ENCODE measurements around the gene RAB25.
"Not testable (repeated sequence)": the region's sequence is repeated elsewhere in the genome, so short reads cannot be mapped to it uniquely, and the experiment has no call there.

The RAB25 gene

GRCh38 chr1:156115514-156116374 lies 54.8 kb downstream of the RAB25 start:
- DNase-seq: peak in 44 of 56 donors; percentile 16 to 86 (median 54)

- DNase-seq: not testable (repeated sequence)
These were observed 55.8 kb downstream of the RAB25 start for GRCh38 chr1:156116731-156117130.

- DNase-seq: no peak
These were observed 56.6 kb downstream of the RAB25 start for GRCh38 chr1:156117414-156118176.

DNA sequence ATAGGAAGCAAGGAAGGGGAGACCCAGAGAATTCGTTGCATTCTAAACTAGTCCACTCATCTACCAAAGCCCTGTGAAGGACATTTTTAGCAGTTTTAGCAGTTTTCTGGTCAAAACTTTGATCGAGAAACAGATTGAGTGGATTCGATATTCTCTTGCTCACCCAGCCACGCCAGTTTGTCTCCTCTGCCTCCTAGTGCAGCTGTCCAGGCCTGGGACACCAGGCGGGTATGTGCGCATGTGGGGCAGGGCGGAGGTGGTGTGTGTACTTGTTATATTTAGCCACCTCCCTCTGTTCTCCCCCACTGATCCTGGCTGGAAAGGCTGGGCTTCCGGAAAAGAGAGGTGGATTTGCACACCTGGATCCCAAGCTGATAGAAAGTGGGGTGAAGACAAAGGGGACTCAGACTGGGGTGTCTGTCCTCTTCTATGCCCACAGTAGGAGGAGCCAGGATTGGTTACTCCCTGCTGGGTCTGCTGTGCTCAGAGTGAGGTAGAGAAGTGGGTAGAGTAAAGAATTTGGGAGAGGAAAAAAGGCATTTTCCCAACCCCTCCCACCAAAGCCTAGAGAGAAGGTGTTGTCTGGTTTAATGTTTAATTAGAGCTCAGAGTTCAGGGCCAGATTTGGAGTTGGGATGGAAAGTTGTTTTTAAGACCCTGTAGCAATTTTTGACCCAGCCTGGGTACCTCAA lies 57.4 kb downstream of the RAB25 start:
- peak in 1 of 56 donors; percentile 17 for DNase-seq

DNA sequence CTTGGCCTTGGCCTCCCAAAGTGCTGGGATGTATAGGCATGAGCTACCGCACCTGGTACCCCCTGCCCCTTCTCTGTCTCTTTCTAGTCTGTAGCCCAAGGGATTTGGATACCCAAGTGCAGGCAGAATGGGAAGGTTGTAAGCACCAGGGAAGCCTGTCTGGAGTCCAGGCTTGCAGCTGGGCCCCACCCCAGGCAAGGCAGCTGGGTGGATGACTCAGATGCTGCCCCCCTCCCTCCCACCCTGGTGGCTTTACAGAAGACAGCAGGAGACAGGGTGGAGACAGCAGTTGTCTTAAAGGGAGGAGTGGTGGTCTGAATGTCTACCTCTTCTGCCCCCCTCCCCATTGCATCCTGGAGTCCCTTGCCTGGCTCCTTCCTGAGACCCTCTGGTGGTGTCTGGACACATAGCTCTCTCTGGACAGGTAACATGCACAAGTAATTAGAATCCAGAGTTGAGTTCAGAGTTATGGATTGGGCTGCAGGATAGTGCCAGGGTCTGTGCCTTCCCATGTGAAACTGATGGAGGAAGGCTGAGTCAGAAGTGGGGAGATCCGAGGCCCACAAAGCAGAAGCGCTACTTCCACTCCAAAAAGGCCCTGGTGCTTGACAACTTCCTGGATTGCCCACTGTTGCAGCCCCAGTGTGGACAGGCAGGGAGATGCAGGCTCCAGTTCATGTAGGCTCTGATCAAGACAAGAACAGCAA lies 58.7 kb downstream of the RAB25 start:
- peak in 34 of 56 donors; percentile 8 to 76 (median 38) for DNase-seq

All from nucleus accumbens (tissue), 56 donors.